Astrocyte of the hippocampus (primary cell): ENCODE measurements around the gene THOC6.
A peak's percentile ranks its signal among the peaks of the same experiment; 100 is the strongest.
"Not testable (repeated sequence)": the region's sequence is repeated elsewhere in the genome, so short reads cannot be mapped to it uniquely, and the experiment has no call there.

Experiments
- DNase-seq: peaks from one replicate; pipeline ENCODE4 v3.0.0; 2011; ENCODE audit warnings: low read depth, low spot score

Gene THOC6

GRCh38 chr16:3030222-3031212 is 6.7 kb downstream of the THOC6 start:
- DNase-seq: no peak

GRCh38 chr16:3032624-3033023 is 8.8 kb downstream of the THOC6 start:
- no peak for DNase-seq

- DNase-seq: no peak
Observed at GRCh38 chr16:3035289-3035971, 11.6 kb downstream of the THOC6 start.

- no peak for DNase-seq
Observed at GRCh38 chr16:3035972-3036725, 12.3 kb downstream of the THOC6 start.

GRCh38 chr16:3036726-3037315 is 13.0 kb downstream of the THOC6 start, which contains the start of gene BICDL2:
Gene BICDL2 (minus strand): TSS chr16:3036944. CDS start chr16:3035496, 1,448 bp downstream.
- DNase-seq: no peak

GRCh38 chr16:3038256-3038655 is 14.4 kb downstream of the THOC6 start:
- no peak for DNase-seq

GRCh38 chr16:3038896-3039295 is 15.1 kb downstream of the THOC6 start:
- DNase-seq: no peak

- no peak for DNase-seq
Observed at GRCh38 chr16:3042376-3042775, 18.5 kb downstream of the THOC6 start.

- DNase-seq: no peak
Observed at GRCh38 chr16:3044708-3045107, 20.9 kb downstream of the THOC6 start.

GRCh38 chr16:3045758-3046640 is 22.2 kb downstream of the THOC6 start, which contains the start of gene MMP25:
Gene MMP25 (plus strand): TSS chr16:3046561. CDS start chr16:3046918, 357 bp downstream.
- DNase-seq: peak; percentile 20

- DNase-seq: peak; percentile 11
Observed at GRCh38 chr16:3046641-3047386, 23.0 kb downstream of the THOC6 start.

GRCh38 chr16:3047387-3047720 is 23.5 kb downstream of the THOC6 start:
- no peak for DNase-seq

- DNase-seq: no peak
Observed at GRCh38 chr16:3049921-3050481, 26.2 kb downstream of the THOC6 start.

GRCh38 chr16:3050487-3050886 is 26.7 kb downstream of the THOC6 start:
- no peak for DNase-seq

- no peak for DNase-seq
Observed at GRCh38 chr16:3051009-3051408, 27.2 kb downstream of the THOC6 start.

GRCh38 chr16:3051494-3051893 is 27.7 kb downstream of the THOC6 start:
- no peak for DNase-seq

GRCh38 chr16:3052571-3053329 is 28.9 kb downstream of the THOC6 start:
- DNase-seq: not testable (repeated sequence)

GRCh38 chr16:3053330-3053710 is 29.5 kb downstream of the THOC6 start:
- not testable (repeated sequence) for DNase-seq
